Measurements from ENCODE around the gene UROC1.

DNA sequence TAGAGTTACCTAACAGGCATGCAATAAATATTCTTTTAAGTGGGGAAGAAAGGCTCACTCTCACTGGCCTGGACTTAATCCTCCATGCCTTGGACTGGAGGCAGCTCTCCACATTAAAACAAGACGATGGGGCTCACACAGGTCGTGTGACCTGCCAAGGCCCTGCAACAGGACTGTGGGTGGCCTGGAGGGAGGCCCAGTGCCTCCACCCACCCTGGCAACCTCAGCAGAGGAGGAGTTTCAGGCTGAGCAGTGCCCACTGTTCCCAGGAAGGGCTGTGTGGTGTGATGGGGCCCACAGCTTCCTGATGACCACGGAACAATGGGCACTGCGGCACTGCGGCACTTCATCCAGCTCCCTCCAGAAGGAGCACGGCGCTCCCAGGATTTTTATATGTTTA, 5.5 kb downstream of the UROC1 start:
- TF ChIP-seq, protein P1, sequence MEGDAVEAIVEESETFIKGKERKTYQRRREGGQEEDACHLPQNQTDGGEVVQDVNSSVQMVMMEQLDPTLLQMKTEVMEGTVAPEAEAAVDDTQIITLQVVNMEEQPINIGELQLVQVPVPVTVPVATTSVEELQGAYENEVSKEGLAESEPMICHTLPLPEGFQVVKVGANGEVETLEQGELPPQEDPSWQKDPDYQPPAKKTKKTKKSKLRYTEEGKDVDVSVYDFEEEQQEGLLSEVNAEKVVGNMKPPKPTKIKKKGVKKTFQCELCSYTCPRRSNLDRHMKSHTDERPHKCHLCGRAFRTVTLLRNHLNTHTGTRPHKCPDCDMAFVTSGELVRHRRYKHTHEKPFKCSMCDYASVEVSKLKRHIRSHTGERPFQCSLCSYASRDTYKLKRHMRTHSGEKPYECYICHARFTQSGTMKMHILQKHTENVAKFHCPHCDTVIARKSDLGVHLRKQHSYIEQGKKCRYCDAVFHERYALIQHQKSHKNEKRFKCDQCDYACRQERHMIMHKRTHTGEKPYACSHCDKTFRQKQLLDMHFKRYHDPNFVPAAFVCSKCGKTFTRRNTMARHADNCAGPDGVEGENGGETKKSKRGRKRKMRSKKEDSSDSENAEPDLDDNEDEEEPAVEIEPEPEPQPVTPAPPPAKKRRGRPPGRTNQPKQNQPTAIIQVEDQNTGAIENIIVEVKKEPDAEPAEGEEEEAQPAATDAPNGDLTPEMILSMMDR (IDR thresholded peaks at IDR 0.05) = no peak
- no peak for TF ChIP-seq POLR2A (IDR thresholded peaks at IDR 0.05)
- TF ChIP-seq POLR2AphosphoS5 (IDR thresholded peaks at IDR 0.05) = no peak
- no peak for TF ChIP-seq EP300 (IDR thresholded peaks at IDR 0.05)

Data from stomach (tissue), 4 donors.